Mononuclear cell (primary cell): Measurements from ENCODE around the gene FAM229A. TPM values are rescaled to one million over a fixed set of nuclear protein-coding genes. Genes with fewer than 3 reads are reported as not detected.

ENCODE experiments used
- H3K27me3 ChIP-seq: 2 replicates; pipeline ENCODE4 v1.6.0; 2011; ENCODE audit warnings: low read length, control low read depth; ENCODE audit not compliant: insufficient read depth
- H3K4me1 ChIP-seq: 2 replicates; pipeline ENCODE4 v1.5.1; 2011; ENCODE audit warnings: mild to moderate bottlenecking, low read length, control low read depth; ENCODE audit not compliant: insufficient read depth
- H3K4me3 ChIP-seq: 2 replicates; pipeline ENCODE4 v1.5.1; 2011; ENCODE audit warnings: mild to moderate bottlenecking, low read length, moderate library complexity
- H3K9me3 ChIP-seq: 2 replicates; pipeline ENCODE4 v1.5.1; 2011; ENCODE audit warnings: low read depth, mild to moderate bottlenecking, control low read depth, low read length
- total RNA-seq: library from RNA; depleted of rRNA; stranded (reverse); fragments of >200 nt; gene quantifications from one replicate; pipeline ENCODE4 v1.2.3, GENCODE V29; 2012

FAM229A gene
- total RNA-seq, 1 donor, result 11.5 TPM

GRCh38 chr1:32332290-32333079 is 29.8 kb downstream of the FAM229A start:
- Histone ChIP-seq H3K9me3 (no peaks in the 10 kb centered on the region), H3K4me1 (peaks cover 23% of the 10 kb centered on the region), H3K27me3 (no peaks in the 10 kb centered on the region), H3K4me3 (no peak overlapping the region)

GRCh38 chr1:32331549-32331948 is 30.7 kb downstream of the FAM229A start:
- no peaks in the 10 kb centered on the region for H3K27me3 ChIP-seq
- H3K4me1 ChIP-seq, result peaks cover 14% of the 10 kb centered on the region
- no peaks in the 10 kb centered on the region for H3K9me3 ChIP-seq
- no peak overlapping the region for H3K4me3 ChIP-seq

- peaks cover 9% of the 10 kb centered on the region for H3K4me1 ChIP-seq
- no peaks in the 10 kb centered on the region for H3K27me3 ChIP-seq
- no peak overlapping the region for H3K4me3 ChIP-seq
- H3K9me3 ChIP-seq, result no peaks in the 10 kb centered on the region
Measured at GRCh38 chr1:32330558-32331151, 31.6 kb downstream of the FAM229A start.

- Histone ChIP-seq H3K4me3 (no peak overlapping the region), H3K9me3 (no peaks in the 10 kb centered on the region), H3K4me1 (peaks cover 7% of the 10 kb centered on the region), H3K27me3 (no peaks in the 10 kb centered on the region)
Measured at GRCh38 chr1:32329931-32330466, 32.3 kb downstream of the FAM229A start.

- Histone ChIP-seq H3K4me3 (no peak overlapping the region), H3K27me3 (no peaks in the 10 kb centered on the region), H3K9me3 (no peaks in the 10 kb centered on the region), H3K4me1 (peaks cover 17% of the 10 kb centered on the region)
Measured at GRCh38 chr1:32327204-32327603, 35.1 kb downstream of the FAM229A start.

- Histone ChIP-seq H3K4me1 (peaks cover 51% of the 10 kb centered on the region), H3K9me3 (no peaks in the 10 kb centered on the region), H3K4me3 (no peak overlapping the region), H3K27me3 (no peaks in the 10 kb centered on the region)
Measured at GRCh38 chr1:32321712-32322291, 40.5 kb downstream of the FAM229A start.

GRCh38 chr1:32318127-32318869 is 44.0 kb downstream of the FAM229A start:
- peaks cover 51% of the 10 kb centered on the region for H3K4me1 ChIP-seq
- no peaks in the 10 kb centered on the region for H3K9me3 ChIP-seq
- no peak overlapping the region for H3K4me3 ChIP-seq
- H3K27me3 ChIP-seq, result no peaks in the 10 kb centered on the region

GRCh38 chr1:32316903-32317277 is 45.4 kb downstream of the FAM229A start:
- Histone ChIP-seq H3K4me1 (peaks cover 38% of the 10 kb centered on the region), H3K27me3 (no peaks in the 10 kb centered on the region), H3K9me3 (no peaks in the 10 kb centered on the region), H3K4me3 (no peak overlapping the region)

- Histone ChIP-seq H3K4me3 (no peak overlapping the region), H3K9me3 (no peaks in the 10 kb centered on the region), H3K4me1 (peaks cover 19% of the 10 kb centered on the region), H3K27me3 (no peaks in the 10 kb centered on the region)
Measured at GRCh38 chr1:32311709-32312393, 50.4 kb downstream of the FAM229A start.

Other genes starting within 250 kb of the FAM229A start
- 10.5 TPM for gene TXLNA, start 182.8 kb downstream of the FAM229A start, total RNA-seq
- 3.7 TPM for gene CCDC28B, start 161.9 kb downstream of the FAM229A start, total RNA-seq
- gene IQCC, start 156.8 kb downstream of the FAM229A start, total RNA-seq, result 0.52 TPM
- not detected for gene DCDC2B, start 153.4 kb downstream of the FAM229A start, total RNA-seq
- 6.6 TPM for gene TMEM234, start 140.1 kb downstream of the FAM229A start, total RNA-seq
- gene EIF3I, start 140.1 kb downstream of the FAM229A start, total RNA-seq, result 122 TPM
- gene FAM167B, start 115.3 kb downstream of the FAM229A start, total RNA-seq, result not detected
- 112 TPM for gene LCK, start 111.2 kb downstream of the FAM229A start, total RNA-seq
- 58.8 TPM for gene HDAC1, start 70.4 kb downstream of the FAM229A start, total RNA-seq
- 39.9 TPM for gene MARCKSL1, start 26.3 kb downstream of the FAM229A start, total RNA-seq
- not detected for gene TSSK3, start 54 bp upstream of the FAM229A start, total RNA-seq
- 134 TPM for gene BSDC1, start 32.0 kb upstream of the FAM229A start, total RNA-seq
- not detected for gene ZBTB8B, start 102.6 kb upstream of the FAM229A start, total RNA-seq
- gene ZBTB8A, start 176.9 kb upstream of the FAM229A start, total RNA-seq, result 0.21 TPM